Adrenal gland (tissue), 5 donors: ENCODE data around the gene SMIM33.

Source experiments
- CTCF ChIP-seq, 6 experiments: fragments of 450-650 bp in 4 of 6; fragments of 200-600 bp in 2 of 6; sonication (generic) in 1 of 6; IDR thresholded peaks; 1 replicate in 5 of 6; 2 replicates in 1 of 6; pipeline versions ENCODE4 v1.5.1 to v1.8.0; 2016 to 2021; ENCODE audit warnings: antibody characterized with exemption in 6 of 6, mild to moderate bottlenecking in 2 of 6, moderate library complexity in 1 of 6
- POLR2A ChIP-seq, 2 donors: fragments of 450-650 bp; IDR thresholded peaks; one replicate each; pipeline ENCODE4 v1.6.1; 2017; ENCODE audit warnings: antibody characterized with exemption in 2 of 2, mild to moderate bottlenecking in 2 of 2, moderate library complexity in 1 of 2
- donor health status: DM: no; HTN: no; CAD: no.

- no peak for TF ChIP-seq CTCF (IDR thresholded peaks at IDR 0.05)
- TF ChIP-seq POLR2A (IDR thresholded peaks at IDR 0.05), result no peak
These were observed 44.5 kb upstream of the SMIM33 start for GRCh38 chr5:139426203-139426885.
